OCI-LY1 (cell line): ENCODE data around the gene SLC16A14.

Experiments used
- H2AFZ ChIP-seq: fragments of 200-600 bp; sonication (generic), shearing (Covaris generic); 2 replicates; pipeline ENCODE4 v1.6.0; 2014; ENCODE audit warnings: antibody characterized with exemption, mild to moderate bottlenecking, low read length
- H3F3A ChIP-seq: fragments of 200-600 bp; sonication (generic), shearing (Covaris generic); 2 replicates; pipeline ENCODE4 v1.6.0; 2014; ENCODE audit warnings: mild to moderate bottlenecking, antibody characterized with exemption, low read length, moderate library complexity; ENCODE audit not compliant: insufficient read depth
- H3K27ac ChIP-seq: fragments of 200-600 bp; sonication (generic); 2 replicates; pipeline ENCODE4 v1.5.1; 2014; ENCODE audit warnings: low read length, mixed run types, mild to moderate bottlenecking, low read depth; ENCODE audit not compliant: poor library complexity, severe bottlenecking
- H3K27me3 ChIP-seq: fragments of 200-600 bp; sonication (generic); 2 replicates; pipeline ENCODE4 v1.6.0; 2014; ENCODE audit warnings: antibody characterized with exemption, mild to moderate bottlenecking, low read length, moderate library complexity; ENCODE audit not compliant: insufficient read depth
- H3K36me3 ChIP-seq: fragments of 200-600 bp; sonication (generic); 2 replicates; pipeline ENCODE4 v1.6.1; 2014; ENCODE audit warnings: mild to moderate bottlenecking, antibody characterized with exemption, low read length, moderate library complexity, mixed read lengths; ENCODE audit not compliant: insufficient read depth
- H3K4me1 ChIP-seq: fragments of 200-600 bp; sonication (generic); 2 replicates; pipeline ENCODE4 v1.5.1; 2014; ENCODE audit warnings: mild to moderate bottlenecking, low read length, moderate library complexity; ENCODE audit not compliant: insufficient read depth, severe bottlenecking
- H3K4me2 ChIP-seq: fragments of 200-600 bp; sonication (generic), shearing (Covaris generic); 2 replicates; pipeline ENCODE4 v1.6.1; 2014; ENCODE audit warnings: low read length
- H3K4me3 ChIP-seq: fragments of 200-600 bp; sonication (generic); 2 replicates; pipeline ENCODE4 v1.5.1; 2014; ENCODE audit warnings: low read length, low read depth, mild to moderate bottlenecking, mixed read lengths; ENCODE audit not compliant: poor library complexity, severe bottlenecking
- H3K79me2 ChIP-seq: fragments of 200-600 bp; shearing (Covaris generic); 2 replicates; pipeline ENCODE4 v1.6.1; 2016; ENCODE audit warnings: mixed run types, low read length, mixed read lengths; ENCODE audit not compliant: insufficient read depth
- H3K9ac ChIP-seq: fragments of 200-600 bp; sonication (generic), shearing (Covaris generic); 2 replicates; pipeline ENCODE4 v1.6.1; 2014; ENCODE audit warnings: mild to moderate bottlenecking, low read length, mixed read lengths
- H3K9me2 ChIP-seq: fragments of 200-600 bp; sonication (generic), shearing (Covaris generic); 2 replicates; pipeline ENCODE4 v1.6.1; 2014; ENCODE audit warnings: low read depth, mild to moderate bottlenecking, low read length, mixed read lengths
- H3K9me3 ChIP-seq: fragments of 200-600 bp; shearing (Covaris generic); 2 replicates; pipeline ENCODE4 v1.6.1; 2014; ENCODE audit warnings: low read length, mixed read lengths
- H4K20me1 ChIP-seq: fragments of 200-600 bp; sonication (generic), shearing (Covaris generic); 2 replicates; pipeline ENCODE4 v1.6.0; 2016; ENCODE audit warnings: mild to moderate bottlenecking, low read length; ENCODE audit not compliant: insufficient read depth
- CTCF ChIP-seq: fragments of 200-600 bp; sonication (generic), shearing (Covaris generic); IDR thresholded peaks from 2 replicates; pipeline ENCODE4 v1.5.1; 2017; ENCODE audit warnings: mild to moderate bottlenecking, antibody characterized with exemption, low read length, moderate library complexity, mixed read lengths
- EZH2 ChIP-seq: fragments of 200-600 bp; sonication (generic), shearing (Covaris generic); IDR thresholded peaks from 2 replicates; pipeline ENCODE4 v1.8.0; 2017; ENCODE audit warnings: borderline replicate concordance, mixed run types, mild to moderate bottlenecking, antibody characterized with exemption, low read length, moderate library complexity, mixed read lengths

Gene SLC16A14

GRCh38 chr2:230068016-230068650 lies 591 bp downstream of the SLC16A14 start:
- TF ChIP-seq CTCF = no peak
- TF ChIP-seq EZH2 = no peak
- Histone ChIP-seq H4K20me1 (no peaks in the 10 kb centered on the region), H3K4me3 (peak overlapping the region; percentile 64), H3K27ac (no peak overlapping the region), H3K9ac (peak overlapping the region; percentile 51), H3K36me3 (no peaks in the 10 kb centered on the region), H3K4me2 (peak overlapping the region; percentile 66), H3K79me2 (no peaks in the 10 kb centered on the region), H3F3A (no peaks in the 10 kb centered on the region), H3K27me3 (no peaks in the 10 kb centered on the region), H3K9me2 (no peaks in the 10 kb centered on the region), H3K4me1 (peaks cover 16% of the 10 kb centered on the region), H2AFZ (no peak overlapping the region), H3K9me3 (no peaks in the 10 kb centered on the region)

GRCh38 chr2:230060672-230061293 lies 7.9 kb downstream of the SLC16A14 start:
- H3K9me2 ChIP-seq = no peaks in the 10 kb centered on the region

GRCh38 chr2:230053753-230054478 lies 14.8 kb downstream of the SLC16A14 start:
- Histone ChIP-seq H3K9me3 (no peaks in the 10 kb centered on the region), H2AFZ (no peak overlapping the region), H3K4me2 (no peak overlapping the region), H3K9me2 (no peaks in the 10 kb centered on the region), H3K79me2 (no peaks in the 10 kb centered on the region), H3F3A (no peaks in the 10 kb centered on the region), H3K4me3 (no peak overlapping the region), H3K9ac (no peak overlapping the region), H3K4me1 (peaks cover 7% of the 10 kb centered on the region), H4K20me1 (no peaks in the 10 kb centered on the region), H3K27me3 (no peaks in the 10 kb centered on the region), H3K36me3 (no peaks in the 10 kb centered on the region), H3K27ac (no peak overlapping the region)
- TF ChIP-seq CTCF = no peak
- no peak for TF ChIP-seq EZH2

More at GRCh38 chr2:230060672-230061293, 7.9 kb downstream of the SLC16A14 start:
- H3F3A ChIP-seq = no peaks in the 10 kb centered on the region
- H3K4me3 ChIP-seq = no peak overlapping the region
- peaks cover 5% of the 10 kb centered on the region; the same call in 1 of the 2 replicates for H3K27me3 ChIP-seq
- H3K4me2 ChIP-seq = no peak overlapping the region
- TF ChIP-seq EZH2 (no peak), CTCF (no peak)
- no peak overlapping the region for H3K27ac ChIP-seq
- no peak overlapping the region for H3K9ac ChIP-seq
- H3K79me2 ChIP-seq = no peaks in the 10 kb centered on the region
- H3K9me3 ChIP-seq = no peaks in the 10 kb centered on the region
- no peaks in the 10 kb centered on the region for H3K36me3 ChIP-seq
- H4K20me1 ChIP-seq = no peaks in the 10 kb centered on the region
- no peaks in the 10 kb centered on the region for H3K4me1 ChIP-seq
- no peak overlapping the region for H2AFZ ChIP-seq
